K562 (cell line): ENCODE measurements around the gene TAF8. TPM values are rescaled to one million over a fixed set of nuclear protein-coding genes. Genes with fewer than 3 reads are reported as not detected.

Experiments
- BRF1 ChIP-seq: IDR thresholded peaks from 3 replicates; pipeline ENCODE4 v1.6.1; 2011; ENCODE audit warnings: borderline replicate concordance, mild to moderate bottlenecking; ENCODE audit not compliant: insufficient read length; ENCODE audit errors: extremely low read depth
- HCFC1 ChIP-seq: IDR thresholded peaks from 2 replicates; pipeline ENCODE4 v1.6.1; 2012; ENCODE audit warnings: low read depth, low read length, improper control_type of control experiment
- SIN3B ChIP-seq: fragments of 450-650 bp; IDR thresholded peaks from 2 replicates; pipeline ENCODE4 v1.6.1; 2017; ENCODE audit warnings: low read depth, mild to moderate bottlenecking, moderate library complexity
- SNRNP70 ChIP-seq: fragments of 200-400 bp; formaldehyde crosslinking; optimal IDR thresholded peaks from 2 replicates; pipeline ENCODE3; 2017; ENCODE audit warnings: low read depth, low read length
- SPI1 ChIP-seq: IDR thresholded peaks from 2 replicates; pipeline ENCODE4 v1.6.1; 2011; ENCODE audit warnings: low read depth, low read length, control low read depth, borderline replicate concordance
- SREBF1 ChIP-seq: fragments of 150-350 bp; IDR thresholded peaks from 2 replicates; pipeline ENCODE4 v1.6.1; 2014; ENCODE audit warnings: antibody characterized with exemption, low read depth, low read length, borderline replicate concordance
- SRF ChIP-seq, 2 experiments: fragments of 250-450, 450-650 bp in 1 of 2; sonication (Bioruptor Pico) in 1 of 2; sonication (generic) in 1 of 2; formaldehyde crosslinking; IDR thresholded peaks; 2 replicates each; pipeline versions ENCODE4 v1.5.0 to v1.5.1; 2020 to 2022; ENCODE audit warnings: mild to moderate bottlenecking in 1 of 2, missing genetic modification reagents in 1 of 2
- ZC3H11A ChIP-seq: IDR thresholded peaks from 2 replicates; pipeline ENCODE4 v1.6.1; 2012; ENCODE audit warnings: low read depth, low read length, improper control_type of control experiment
- ZC3H8 ChIP-seq: fragments of 450-650 bp; IDR thresholded peaks from 2 replicates; pipeline ENCODE4 v1.6.1; 2017
- ZNF175 ChIP-seq: fragments of 200-800 bp; sonication (Bioruptor generic); IDR thresholded peaks from 2 replicates; pipeline ENCODE4 v1.6.1; 2016; ENCODE audit warnings: low read depth, mild to moderate bottlenecking, missing genetic modification characterization, missing compliant biosample characterization
- ZNF224 ChIP-seq: sonication (generic); formaldehyde crosslinking; IDR thresholded peaks from 2 replicates; pipeline ENCODE4 v1.8.0; 2022; ENCODE audit warnings: mild to moderate bottlenecking, missing genetic modification reagents
- ZNF76 ChIP-seq: fragments of 250-450 bp; sonication (Bioruptor Pico); IDR thresholded peaks from 2 replicates; pipeline ENCODE4 v1.4.0; 2020; ENCODE audit warnings: mild to moderate bottlenecking, moderate library complexity, borderline replicate concordance
- polyA plus RNA-seq, 8 experiments: library from polyadenylated mRNA; depleted of rRNA in 4 of 8; stranded (reverse) in 5 of 8; unstranded in 3 of 8; fragments of >200 nt; fragmentation: Nextera tagmentation in 2 of 8; fragmentation: Illumina TruSeq in 1 of 8; extraction: Ambion mirVana in 2 of 8; extraction: Trizol in 1 of 8; gene quantifications; 2 replicates each; pipeline versions ENCODE4 v1.2.1 to v1.2.3, GENCODE V29; 2011 to 2014; ENCODE audit warnings: inconsistent platforms in 1 of 8, missing spikeins in 1 of 8
- total RNA-seq, 7 experiments: library from RNA; depleted of rRNA in 6 of 7; stranded (reverse); fragments of >200 nt in 6 of 7; fragmentation: Illumina TruSeq in 2 of 7; extraction: Trizol in 2 of 7; gene quantifications; 2 replicates each; pipeline versions ENCODE4 v1.2.1 to v1.2.3, GENCODE V29; 2011 to 2021; ENCODE audit warnings: low replicate concordance in 1 of 7
- TF ChIP-seq, protein P1 (sequence below): sonication (generic); formaldehyde crosslinking; IDR thresholded peaks from 2 replicates; pipeline ENCODE4 v1.8.0; 2022; ENCODE audit warnings: mild to moderate bottlenecking, missing genetic modification reagents
- TF ChIP-seq, protein P2 (sequence below): fragments of 450-650 bp; IDR thresholded peaks from 2 replicates; pipeline ENCODE4 v1.6.1; 2016; ENCODE audit warnings: antibody characterized with exemption
- TF ChIP-seq, protein P3 (sequence below): sonication (generic); formaldehyde crosslinking; IDR thresholded peaks from 2 replicates; pipeline ENCODE4 v1.8.1; 2023; ENCODE audit warnings: mild to moderate bottlenecking, missing genetic modification reagents
- TF ChIP-seq, protein P4 (sequence below): IDR thresholded peaks from 2 replicates; pipeline ENCODE4 v1.6.1; 2011; ENCODE audit not compliant: insufficient read length; ENCODE audit errors: extremely low read depth
- TF ChIP-seq, protein P5 (sequence below): fragments of 450-650 bp; IDR thresholded peaks from 2 replicates; pipeline ENCODE4 v1.6.1; 2017; ENCODE audit warnings: antibody characterized with exemption, mild to moderate bottlenecking

Gene TAF8
- total and polyA plus RNA-seq, 9 of the 15 experiments (the other 6 are each of a cell fraction or from before 2014, with no cell fraction given): 29.4 to 84.0 (median 52.6) TPM

DNA sequence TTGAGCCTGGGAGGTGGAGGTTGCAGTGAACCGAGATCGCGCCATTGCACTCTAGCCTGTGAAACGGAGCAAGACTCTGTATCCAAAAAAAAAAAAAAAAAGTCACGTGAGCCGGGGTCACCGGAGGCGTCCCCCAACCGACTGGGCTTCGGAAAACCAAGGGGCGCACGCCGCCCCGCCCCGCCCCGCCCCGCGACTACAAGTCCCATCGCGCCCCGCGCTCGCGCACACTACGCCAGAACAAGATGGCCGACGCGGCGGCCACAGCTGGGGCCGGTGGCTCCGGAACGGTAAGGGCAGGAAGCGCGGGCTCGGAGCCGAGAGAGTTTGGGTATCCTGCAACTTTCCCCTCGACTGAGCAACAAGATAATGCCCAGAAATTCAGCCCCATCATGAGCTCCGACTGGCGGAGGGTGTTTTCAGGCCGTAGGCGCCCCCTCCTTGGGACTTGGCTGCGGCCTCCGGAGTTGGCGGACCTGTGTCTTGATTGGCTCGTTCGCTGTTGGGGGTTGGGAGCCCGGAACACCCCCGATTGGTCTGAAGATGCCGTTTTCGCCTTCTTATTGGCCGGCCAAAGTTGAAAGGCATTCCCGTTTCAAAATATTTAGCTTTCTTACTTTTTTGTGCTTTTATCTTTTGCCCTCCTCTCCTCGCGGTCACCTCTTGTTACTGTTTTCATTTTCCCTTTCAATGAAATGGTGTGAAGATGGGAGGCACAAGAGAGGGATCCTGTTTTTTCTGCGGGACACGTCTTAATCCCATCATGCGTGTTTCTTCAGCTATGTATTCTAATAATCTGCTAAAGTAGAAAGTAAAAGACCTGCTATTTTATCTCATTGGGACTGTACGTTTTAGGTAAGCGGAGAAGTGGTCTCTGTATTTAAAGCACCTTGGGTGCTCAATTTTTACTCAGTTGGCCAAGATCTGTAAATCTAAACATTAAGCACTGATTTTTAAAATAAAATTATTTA lies at the start of gene TAF8 (continued):
- TF ChIP-seq, protein P1, sequence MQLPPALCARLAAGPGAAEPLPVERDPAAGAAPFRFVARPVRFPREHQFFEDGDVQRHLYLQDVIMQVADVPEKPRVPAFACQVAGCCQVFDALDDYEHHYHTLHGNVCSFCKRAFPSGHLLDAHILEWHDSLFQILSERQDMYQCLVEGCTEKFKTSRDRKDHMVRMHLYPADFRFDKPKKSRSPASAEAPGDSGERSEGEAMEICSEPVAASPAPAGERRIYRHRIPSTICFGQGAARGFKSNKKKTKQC (CRISPR knock-in tag): 0 out of 2 replicates have a peak, but pooled peaks have one; percentile 38
- TF ChIP-seq, protein P2, sequence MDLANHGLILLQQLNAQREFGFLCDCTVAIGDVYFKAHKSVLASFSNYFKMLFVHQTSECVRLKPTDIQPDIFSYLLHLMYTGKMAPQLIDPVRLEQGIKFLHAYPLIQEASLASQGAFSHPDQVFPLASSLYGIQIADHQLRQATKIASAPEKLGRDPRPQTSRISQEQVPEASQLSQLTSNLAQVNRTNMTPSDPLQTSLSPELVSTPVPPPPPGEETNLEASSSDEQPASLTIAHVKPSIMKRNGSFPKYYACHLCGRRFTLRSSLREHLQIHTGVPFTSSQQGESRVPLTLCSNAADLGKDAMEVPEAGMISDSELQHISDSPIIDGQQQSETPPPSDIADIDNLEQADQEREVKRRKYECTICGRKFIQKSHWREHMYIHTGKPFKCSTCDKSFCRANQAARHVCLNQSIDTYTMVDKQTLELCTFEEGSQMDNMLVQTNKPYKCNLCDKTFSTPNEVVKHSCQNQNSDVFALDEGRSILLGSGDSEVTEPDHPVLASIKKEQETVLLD: 0 out of 2 replicates have a peak, but pooled peaks have one; percentile 64
- TF ChIP-seq SIN3B (peak; percentile 92), SNRNP70 (no peak), SREBF1 (no peak), HCFC1 (peak; percentile 91), SRF (CRISPR knock-in tag; IDR thresholded peaks at IDR 0.05) (0 out of 4 replicates have a peak, but pooled peaks of 1 of the 2 experiments have one; percentile 31), ZNF175 (CRISPR knock-in tag) (peak; percentile 78; the same call in 1 of the 2 replicates), ZNF76 (CRISPR knock-in tag) (no peak), ZC3H8 (no peak), ZNF224 (no peak), SPI1 (no peak), BRF1 (no peak), ZC3H11A (no peak; the same call in 1 of the 2 replicates)
- TF ChIP-seq, protein P3, sequence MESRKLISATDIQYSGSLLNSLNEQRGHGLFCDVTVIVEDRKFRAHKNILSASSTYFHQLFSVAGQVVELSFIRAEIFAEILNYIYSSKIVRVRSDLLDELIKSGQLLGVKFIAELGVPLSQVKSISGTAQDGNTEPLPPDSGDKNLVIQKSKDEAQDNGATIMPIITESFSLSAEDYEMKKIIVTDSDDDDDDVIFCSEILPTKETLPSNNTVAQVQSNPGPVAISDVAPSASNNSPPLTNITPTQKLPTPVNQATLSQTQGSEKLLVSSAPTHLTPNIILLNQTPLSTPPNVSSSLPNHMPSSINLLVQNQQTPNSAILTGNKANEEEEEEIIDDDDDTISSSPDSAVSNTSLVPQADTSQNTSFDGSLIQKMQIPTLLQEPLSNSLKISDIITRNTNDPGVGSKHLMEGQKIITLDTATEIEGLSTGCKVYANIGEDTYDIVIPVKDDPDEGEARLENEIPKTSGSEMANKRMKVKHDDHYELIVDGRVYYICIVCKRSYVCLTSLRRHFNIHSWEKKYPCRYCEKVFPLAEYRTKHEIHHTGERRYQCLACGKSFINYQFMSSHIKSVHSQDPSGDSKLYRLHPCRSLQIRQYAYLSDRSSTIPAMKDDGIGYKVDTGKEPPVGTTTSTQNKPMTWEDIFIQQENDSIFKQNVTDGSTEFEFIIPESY: no peak
- TF ChIP-seq, protein P4, sequence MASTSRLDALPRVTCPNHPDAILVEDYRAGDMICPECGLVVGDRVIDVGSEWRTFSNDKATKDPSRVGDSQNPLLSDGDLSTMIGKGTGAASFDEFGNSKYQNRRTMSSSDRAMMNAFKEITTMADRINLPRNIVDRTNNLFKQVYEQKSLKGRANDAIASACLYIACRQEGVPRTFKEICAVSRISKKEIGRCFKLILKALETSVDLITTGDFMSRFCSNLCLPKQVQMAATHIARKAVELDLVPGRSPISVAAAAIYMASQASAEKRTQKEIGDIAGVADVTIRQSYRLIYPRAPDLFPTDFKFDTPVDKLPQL: no peak
- TF ChIP-seq, protein P5, sequence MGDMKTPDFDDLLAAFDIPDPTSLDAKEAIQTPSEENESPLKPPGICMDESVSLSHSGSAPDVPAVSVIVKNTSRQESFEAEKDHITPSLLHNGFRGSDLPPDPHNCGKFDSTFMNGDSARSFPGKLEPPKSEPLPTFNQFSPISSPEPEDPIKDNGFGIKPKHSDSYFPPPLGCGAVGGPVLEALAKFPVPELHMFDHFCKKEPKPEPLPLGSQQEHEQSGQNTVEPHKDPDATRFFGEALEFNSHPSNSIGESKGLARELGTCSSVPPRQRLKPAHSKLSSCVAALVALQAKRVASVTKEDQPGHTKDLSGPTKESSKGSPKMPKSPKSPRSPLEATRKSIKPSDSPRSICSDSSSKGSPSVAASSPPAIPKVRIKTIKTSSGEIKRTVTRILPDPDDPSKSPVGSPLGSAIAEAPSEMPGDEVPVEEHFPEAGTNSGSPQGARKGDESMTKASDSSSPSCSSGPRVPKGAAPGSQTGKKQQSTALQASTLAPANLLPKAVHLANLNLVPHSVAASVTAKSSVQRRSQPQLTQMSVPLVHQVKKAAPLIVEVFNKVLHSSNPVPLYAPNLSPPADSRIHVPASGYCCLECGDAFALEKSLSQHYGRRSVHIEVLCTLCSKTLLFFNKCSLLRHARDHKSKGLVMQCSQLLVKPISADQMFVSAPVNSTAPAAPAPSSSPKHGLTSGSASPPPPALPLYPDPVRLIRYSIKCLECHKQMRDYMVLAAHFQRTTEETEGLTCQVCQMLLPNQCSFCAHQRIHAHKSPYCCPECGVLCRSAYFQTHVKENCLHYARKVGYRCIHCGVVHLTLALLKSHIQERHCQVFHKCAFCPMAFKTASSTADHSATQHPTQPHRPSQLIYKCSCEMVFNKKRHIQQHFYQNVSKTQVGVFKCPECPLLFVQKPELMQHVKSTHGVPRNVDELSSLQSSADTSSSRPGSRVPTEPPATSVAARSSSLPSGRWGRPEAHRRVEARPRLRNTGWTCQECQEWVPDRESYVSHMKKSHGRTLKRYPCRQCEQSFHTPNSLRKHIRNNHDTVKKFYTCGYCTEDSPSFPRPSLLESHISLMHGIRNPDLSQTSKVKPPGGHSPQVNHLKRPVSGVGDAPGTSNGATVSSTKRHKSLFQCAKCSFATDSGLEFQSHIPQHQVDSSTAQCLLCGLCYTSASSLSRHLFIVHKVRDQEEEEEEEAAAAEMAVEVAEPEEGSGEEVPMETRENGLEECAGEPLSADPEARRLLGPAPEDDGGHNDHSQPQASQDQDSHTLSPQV: no peak; the same call in 1 of the 2 replicates
